A549 treated with ZK216348 at 1 μM for 4 hours (cell line): ENCODE data around the gene LONP1. TPM values are rescaled to one million over a fixed set of nuclear protein-coding genes. Genes with fewer than 3 reads are reported as not detected.

Experiments used
- total RNA-seq: library from RNA; stranded (reverse); fragments of 200-300 nt; extraction: Qiagen RNA extraction; gene quantifications from 5 replicates; pipeline ENCODE4 v1.2.3, GENCODE V29; 2022; ENCODE audit warnings: low read depth

The LONP1 gene, protein sequence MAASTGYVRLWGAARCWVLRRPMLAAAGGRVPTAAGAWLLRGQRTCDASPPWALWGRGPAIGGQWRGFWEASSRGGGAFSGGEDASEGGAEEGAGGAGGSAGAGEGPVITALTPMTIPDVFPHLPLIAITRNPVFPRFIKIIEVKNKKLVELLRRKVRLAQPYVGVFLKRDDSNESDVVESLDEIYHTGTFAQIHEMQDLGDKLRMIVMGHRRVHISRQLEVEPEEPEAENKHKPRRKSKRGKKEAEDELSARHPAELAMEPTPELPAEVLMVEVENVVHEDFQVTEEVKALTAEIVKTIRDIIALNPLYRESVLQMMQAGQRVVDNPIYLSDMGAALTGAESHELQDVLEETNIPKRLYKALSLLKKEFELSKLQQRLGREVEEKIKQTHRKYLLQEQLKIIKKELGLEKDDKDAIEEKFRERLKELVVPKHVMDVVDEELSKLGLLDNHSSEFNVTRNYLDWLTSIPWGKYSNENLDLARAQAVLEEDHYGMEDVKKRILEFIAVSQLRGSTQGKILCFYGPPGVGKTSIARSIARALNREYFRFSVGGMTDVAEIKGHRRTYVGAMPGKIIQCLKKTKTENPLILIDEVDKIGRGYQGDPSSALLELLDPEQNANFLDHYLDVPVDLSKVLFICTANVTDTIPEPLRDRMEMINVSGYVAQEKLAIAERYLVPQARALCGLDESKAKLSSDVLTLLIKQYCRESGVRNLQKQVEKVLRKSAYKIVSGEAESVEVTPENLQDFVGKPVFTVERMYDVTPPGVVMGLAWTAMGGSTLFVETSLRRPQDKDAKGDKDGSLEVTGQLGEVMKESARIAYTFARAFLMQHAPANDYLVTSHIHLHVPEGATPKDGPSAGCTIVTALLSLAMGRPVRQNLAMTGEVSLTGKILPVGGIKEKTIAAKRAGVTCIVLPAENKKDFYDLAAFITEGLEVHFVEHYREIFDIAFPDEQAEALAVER
- total RNA-seq = 40.9 to 63.7 TPM (median 63.2 TPM) in 5 replicates

DNA sequence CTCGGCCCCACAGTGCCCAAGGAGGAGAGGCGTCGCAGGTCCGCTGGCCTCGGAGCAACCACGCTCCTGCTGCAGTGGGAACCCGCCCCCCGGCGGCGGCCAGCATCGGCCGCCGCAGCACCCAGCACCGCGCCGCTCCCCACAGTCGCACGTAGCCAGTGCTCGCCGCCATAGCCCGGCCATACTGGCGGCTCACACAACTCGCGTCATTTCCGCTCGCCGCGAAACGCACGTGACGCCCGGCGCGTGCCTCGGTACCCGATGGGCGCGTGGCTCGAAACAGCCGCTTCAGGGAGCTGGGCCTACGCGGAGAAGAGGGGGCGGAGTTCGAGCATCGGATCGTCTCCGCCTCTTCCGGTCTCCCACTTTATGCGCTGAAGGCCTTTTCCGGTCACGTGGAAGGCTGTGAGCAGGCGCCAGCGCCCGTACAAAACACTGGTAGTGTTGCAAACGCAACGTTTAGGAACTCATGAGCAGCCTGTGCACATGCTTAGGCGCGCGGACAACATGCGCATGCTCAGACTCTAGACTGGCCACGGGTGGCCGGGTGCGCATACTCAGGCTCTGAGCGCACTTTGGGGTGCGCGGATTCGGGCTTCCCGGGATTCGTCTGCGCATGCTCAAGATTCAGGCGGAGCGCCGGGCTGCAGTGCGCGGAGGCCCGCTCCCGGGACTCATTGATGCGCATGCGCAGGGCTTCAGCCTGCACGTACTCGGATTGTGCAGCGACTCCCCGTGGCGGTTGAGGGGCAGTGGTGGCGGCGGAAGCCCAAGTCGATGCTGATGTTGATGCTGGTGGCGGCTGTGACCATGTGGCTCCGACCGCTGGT, at the start of gene LONP1, which contains the start of gene CATSPERD:
TSS of gene LONP1 (minus strand) at position 186 of the 830 bp plus-strand sequence. CDS start at position 172, 14 bp downstream.
TSS of gene CATSPERD (plus strand) at position 677 of the 830 bp plus-strand sequence. CDS start at position 778, 101 bp downstream.

DNA sequence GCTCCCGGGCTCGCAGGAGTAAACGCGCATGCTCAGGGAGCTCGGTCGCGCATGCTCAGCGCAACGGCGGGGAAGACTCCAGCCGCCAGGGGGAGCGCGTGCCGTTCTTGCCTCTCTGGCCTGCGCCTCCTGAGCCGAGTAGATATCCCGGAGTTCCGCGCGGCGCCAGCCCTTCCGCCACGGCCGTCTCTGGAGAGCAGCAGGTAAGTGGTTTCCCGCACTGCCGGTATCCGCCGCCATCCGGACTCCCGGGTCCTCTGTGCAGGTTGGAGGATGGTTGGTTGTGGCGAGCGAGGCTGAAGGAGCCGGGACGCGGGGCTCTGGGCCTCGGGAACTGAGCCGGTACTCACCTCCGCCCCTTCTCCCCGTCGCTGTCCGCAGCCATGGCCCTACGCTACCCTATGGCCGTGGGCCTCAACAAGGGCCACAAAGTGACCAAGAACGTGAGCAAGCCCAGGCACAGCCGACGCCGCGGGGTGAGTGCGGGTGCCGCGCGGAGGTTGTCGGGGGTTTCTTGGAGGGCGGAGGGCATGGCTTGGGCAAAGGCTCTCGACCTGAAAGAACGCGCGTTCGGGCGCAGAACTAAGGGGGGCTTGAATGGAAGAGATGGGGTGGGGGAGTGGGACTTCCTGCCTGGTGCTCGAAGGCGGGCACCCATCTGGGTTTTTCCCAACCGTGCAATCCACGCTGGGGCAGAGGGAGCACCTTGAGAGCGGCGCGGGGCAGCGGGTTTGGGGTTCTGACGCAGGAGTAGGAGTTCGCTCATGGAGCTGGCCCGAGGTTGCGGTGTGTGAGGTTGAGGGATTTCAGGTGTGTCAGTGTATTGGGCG, 29.6 kb downstream of the LONP1 start, which contains the start of gene RPL36:
TSS of gene RPL36 (plus strand) at position 171 of the 830 bp plus-strand sequence. CDS start at position 384, 213 bp downstream.

DNA sequence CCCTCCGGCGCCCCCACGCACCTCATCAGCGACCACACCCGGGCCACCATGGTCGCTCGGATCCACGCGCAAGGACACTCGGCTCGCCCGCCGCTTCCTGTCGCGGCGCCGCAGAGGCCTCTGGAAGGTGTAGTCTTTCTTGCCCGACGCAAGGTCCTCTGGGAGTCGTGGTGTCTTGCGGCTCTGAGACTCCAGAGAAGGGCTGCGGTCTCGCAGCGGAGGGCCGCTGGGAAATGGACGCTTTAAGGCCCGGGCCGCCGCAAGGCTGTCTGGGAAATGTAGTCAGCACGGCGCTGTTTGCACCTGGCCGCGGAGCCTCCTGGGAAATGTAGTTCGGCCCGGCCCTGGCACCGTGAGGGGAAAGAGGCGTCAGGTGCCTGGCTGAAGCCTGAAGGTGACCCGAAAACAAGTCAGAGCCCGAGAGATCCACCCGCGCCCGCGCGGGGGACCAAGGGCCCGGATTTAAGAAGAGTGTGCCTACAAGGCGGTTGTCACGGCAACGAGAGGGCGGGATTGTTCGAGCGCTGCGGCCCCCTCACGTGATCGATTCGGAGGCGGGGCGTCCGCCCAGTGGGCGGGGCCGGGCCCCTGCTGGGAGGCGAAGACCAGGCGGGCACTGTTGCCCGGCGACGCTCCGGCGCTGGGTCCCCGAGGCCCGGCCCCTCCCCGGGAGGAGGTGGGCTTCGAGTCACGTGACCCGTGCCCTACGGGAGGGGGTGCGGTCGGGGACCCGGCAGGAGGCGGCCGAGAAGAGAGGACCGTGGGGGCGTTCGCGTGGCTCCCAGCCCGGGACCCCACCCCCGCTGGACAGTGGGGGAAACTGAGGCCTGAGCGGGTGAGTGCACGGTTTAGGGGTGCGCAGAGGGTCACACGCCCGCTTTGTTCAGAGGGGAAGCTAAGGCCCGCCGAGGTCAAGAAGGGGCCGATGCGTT, 39.2 kb downstream of the LONP1 start, which contains the start of the genes HSD11B1L and MICOS13:
TSS of gene HSD11B1L (plus strand) at position 591 of the 932 bp plus-strand sequence. CDS start 3,806 bp downstream, outside the sequence.
TSS of gene MICOS13 (minus strand) at position 80 of the 932 bp plus-strand sequence. CDS start at position 50, 30 bp downstream.

Other genes with a start within 250 kb of the LONP1 start
- 1.4 to 2.9 TPM (median 2.5 TPM) in 5 replicates for gene TINCR, start 152.2 kb downstream of the LONP1 start, total RNA-seq
- gene SAFB2, start 97.4 kb downstream of the LONP1 start, total RNA-seq = 26.4 to 42.2 TPM (median 40.8 TPM) in 5 replicates
- gene SAFB, start 97.1 kb downstream of the LONP1 start, total RNA-seq = 49.2 to 62.7 TPM (median 58.9 TPM) in 5 replicates
- 40.6 to 69.2 TPM (median 63.8 TPM) in 5 replicates for gene MICOS13, start 39.6 kb downstream of the LONP1 start, total RNA-seq
- gene HSD11B1L, start 39.1 kb downstream of the LONP1 start, total RNA-seq = 4.3 to 5.0 TPM (median 4.6 TPM) in 5 replicates
- gene RPL36, start 29.9 kb downstream of the LONP1 start, total RNA-seq = 676 to 817 TPM (median 781 TPM) in 5 replicates
- gene CATSPERD, start 491 bp upstream of the LONP1 start, total RNA-seq = not detected in 5 replicates
- 1.2 to 2.7 TPM (median 2.5 TPM) in 5 replicates for gene PRR22, start 64.6 kb upstream of the LONP1 start, total RNA-seq
- gene DUS3L, start 71.0 kb upstream of the LONP1 start, total RNA-seq = 29.2 to 35.5 TPM (median 32.6 TPM) in 5 replicates
- 0.78 to 1.6 TPM (median 0.81 TPM) in 4 of 5 replicates, not detected in the other for gene NRTN, start 84.9 kb upstream of the LONP1 start, total RNA-seq
- gene FUT6, start 119.6 kb upstream of the LONP1 start, total RNA-seq = not detected in 5 replicates
- gene FUT3, start 131.3 kb upstream of the LONP1 start, total RNA-seq = 0.12 TPM in 1 of 5 replicates, not detected in the others
- not detected in 5 replicates for gene FUT5, start 150.4 kb upstream of the LONP1 start, total RNA-seq
- gene NDUFA11, start 183.6 kb upstream of the LONP1 start, total RNA-seq = 164 to 293 TPM (median 272 TPM) in 5 replicates
- 0.34 to 0.65 TPM (median 0.52 TPM) in 5 replicates for gene VMAC, start 184.7 kb upstream of the LONP1 start, total RNA-seq
- 0.27 to 2.1 TPM (median 1.2 TPM) in 5 replicates for gene CAPS, start 194.1 kb upstream of the LONP1 start, total RNA-seq